ENCODE results near the gene WAC.

Gene WAC

DNA sequence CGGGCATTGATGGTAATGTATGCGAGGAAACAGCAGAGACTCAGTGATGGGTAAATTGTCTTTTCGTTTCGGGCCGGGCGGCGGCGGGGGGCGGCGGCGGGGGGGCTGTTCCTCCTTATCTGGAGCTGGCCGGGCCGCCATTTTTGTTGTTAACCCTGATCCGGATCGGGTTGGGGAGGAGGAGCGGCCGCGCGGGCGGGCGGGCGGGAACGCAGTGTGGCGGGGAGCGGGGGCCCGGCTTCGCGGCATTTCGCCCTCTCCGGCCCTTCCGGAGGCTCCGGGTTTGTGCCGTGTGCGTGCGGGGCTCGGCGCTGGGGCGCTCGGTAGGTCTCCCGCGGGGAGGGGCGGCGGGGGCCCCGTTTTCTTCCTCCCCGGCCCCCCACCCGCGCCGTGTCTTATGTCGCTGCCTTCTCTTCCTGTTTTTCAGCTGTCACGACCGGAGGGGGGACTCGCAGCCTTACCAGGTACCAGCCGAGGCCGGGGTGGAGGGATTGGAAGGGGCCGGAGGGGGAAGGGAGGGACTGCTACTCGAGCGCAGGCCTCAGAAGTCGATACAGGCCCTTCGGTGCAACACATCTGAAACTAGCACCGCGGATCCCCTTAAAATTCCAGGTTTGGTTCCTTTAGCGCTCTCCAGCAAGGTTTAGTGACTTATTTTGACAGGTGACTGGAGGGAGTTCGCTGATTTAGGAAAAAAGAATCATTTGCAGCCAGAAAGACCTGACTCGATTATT is 820 bp downstream of the WAC start:
- DNase-seq = peak; percentile 43

GRCh38 chr10:28535846-28536245 is 2.9 kb downstream of the WAC start:
- no peak for DNase-seq

DNA sequence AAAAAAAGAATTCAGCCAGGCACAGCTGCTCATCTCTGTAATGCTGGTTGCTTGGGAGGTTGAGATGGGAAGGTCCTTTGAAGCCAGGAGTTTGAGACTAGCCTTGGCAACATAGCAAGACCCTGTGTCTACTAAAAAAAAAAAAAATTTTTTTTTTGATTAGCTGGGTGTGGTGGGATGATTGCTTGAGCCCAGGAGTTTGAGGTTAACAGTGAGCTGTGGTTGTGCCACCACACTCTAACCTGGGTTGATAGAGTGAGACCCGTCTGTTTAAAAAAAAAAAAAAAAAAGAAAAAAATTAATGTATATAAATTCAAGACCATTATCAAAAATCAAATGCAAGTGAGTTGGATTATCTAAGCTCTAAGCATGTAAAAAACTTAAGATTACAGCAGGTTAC is 5.7 kb downstream of the WAC start:
- no peak for DNase-seq

- DNase-seq = no peak
Observed at GRCh38 chr10:28540145-28540544, 7.2 kb downstream of the WAC start.

GRCh38 chr10:28541717-28542365 is 8.9 kb downstream of the WAC start:
- DNase-seq = no peak

- no peak for DNase-seq
Observed at GRCh38 chr10:28542728-28543127, 9.8 kb downstream of the WAC start.

DNA sequence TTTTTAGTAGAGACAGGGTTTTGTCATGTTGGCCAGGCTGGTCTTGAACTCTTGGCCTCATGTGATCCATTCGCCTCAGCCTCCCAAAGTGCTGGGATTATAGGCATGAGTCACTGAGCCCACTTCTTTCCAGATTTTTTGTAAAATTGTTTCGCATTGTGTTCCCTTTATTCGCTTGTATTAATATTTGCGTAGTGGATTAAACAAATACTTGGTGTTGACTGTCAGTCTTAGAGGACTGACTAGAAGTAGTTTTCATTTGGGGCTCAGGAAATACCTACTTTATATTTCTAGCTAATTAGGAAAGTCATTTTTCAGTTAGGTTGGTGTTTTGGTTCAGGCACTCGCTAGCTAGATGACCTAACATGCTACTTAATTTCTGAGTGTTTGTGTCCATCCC is 11.1 kb downstream of the WAC start:
- DNase-seq = no peak

GRCh38 chr10:28545967-28546644 is 13.2 kb downstream of the WAC start:
- no peak for DNase-seq

GRCh38 chr10:28548781-28549498 is 16.0 kb downstream of the WAC start:
- no peak for DNase-seq

GRCh38 chr10:28551086-28551485 is 18.2 kb downstream of the WAC start:
- DNase-seq = no peak

- DNase-seq = no peak
Observed at GRCh38 chr10:28552775-28553174, 19.9 kb downstream of the WAC start.

GRCh38 chr10:28554009-28554408 is 21.1 kb downstream of the WAC start:
- DNase-seq = no peak

DNA sequence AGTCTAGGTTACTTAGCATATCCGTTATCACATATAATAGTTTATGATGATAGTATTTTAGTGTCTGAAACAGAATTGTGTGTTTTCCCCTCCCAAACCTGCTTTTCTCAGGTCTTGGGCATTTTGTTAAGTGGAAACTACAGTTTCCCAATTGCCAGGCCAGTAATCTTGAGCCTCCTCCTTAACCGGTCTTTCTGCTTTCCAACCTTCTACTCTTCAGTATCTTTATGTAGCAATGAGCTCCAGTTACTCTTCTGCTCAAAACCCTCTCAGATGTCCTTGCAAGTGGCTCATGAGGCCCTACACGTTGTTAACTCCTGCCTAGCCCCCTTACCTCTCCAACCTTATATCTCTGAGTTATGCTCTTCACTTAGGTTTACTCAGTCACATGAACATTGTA is 22.0 kb downstream of the WAC start:
- no peak for DNase-seq

DNA sequence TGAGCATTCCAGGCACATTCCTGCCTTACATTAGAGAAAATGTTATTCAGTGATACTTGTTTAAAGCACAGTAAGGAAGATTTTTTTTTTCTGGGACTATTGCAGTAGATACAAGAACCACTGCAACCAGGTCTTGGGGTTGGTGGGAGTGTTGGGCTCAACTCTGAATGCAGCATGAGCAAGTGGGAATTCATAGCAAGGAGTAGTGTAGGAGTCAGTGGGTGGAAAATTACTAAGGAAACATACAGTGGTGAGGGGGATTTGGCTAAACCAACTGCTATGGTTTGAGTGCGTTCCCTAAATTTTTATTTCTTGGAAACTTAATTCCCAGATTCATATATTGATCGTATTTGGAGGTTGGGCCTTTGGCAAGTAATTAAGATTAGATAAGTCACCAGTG is 22.4 kb downstream of the WAC start:
- DNase-seq = no peak

DNA sequence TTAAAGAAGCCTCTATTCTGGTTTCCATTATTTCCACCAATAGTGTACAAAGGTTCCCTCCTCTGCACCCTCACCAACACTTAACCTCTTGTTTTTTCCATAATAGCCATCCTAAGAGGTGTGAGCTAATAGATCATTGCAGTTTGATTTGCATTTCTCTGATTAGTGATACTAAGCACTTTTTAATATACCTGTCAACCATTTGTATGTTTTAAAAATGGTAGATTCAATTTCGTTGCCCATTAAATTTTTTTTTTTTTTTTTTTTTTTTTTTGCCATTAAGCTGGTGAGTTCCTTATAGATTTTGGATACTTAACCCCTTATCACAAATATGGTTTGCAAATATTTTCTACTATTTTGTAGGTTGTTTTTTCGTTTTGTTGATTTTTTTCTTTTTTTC is 23.2 kb downstream of the WAC start:
- no peak for DNase-seq

- no peak for DNase-seq
Observed at GRCh38 chr10:28558186-28558585, 25.3 kb downstream of the WAC start.

DNA sequence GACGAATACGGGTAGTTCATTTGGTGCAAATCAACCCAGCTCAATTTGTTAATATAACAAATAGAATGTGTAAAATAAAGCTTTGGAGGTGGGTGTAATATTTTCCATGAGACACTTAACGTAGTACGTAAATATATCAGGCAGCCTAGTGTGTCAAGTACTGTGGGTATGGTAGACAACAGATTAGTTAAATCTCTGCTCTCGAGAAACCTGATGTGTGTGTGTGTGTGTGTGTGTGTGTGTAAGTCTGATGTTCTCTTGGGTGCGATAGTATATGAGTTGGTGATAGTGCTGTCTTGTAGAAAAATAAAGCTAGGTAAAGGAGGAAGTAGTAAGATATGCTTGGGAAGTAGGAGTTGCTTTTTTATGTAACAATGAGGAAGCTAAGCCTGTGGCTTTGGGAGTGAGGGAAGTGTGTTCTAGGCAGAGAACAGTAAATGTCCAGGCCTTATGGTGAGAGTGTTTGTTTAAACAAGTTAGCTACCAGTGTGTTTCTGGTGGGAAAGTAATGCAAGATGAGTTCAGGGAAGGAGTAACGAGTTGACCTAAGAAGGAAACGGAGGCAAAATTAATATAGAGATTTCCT is 26.1 kb downstream of the WAC start:
- no peak for DNase-seq

GRCh38 chr10:28559618-28560017 is 26.7 kb downstream of the WAC start:
- peak; percentile 37 for DNase-seq

DNA sequence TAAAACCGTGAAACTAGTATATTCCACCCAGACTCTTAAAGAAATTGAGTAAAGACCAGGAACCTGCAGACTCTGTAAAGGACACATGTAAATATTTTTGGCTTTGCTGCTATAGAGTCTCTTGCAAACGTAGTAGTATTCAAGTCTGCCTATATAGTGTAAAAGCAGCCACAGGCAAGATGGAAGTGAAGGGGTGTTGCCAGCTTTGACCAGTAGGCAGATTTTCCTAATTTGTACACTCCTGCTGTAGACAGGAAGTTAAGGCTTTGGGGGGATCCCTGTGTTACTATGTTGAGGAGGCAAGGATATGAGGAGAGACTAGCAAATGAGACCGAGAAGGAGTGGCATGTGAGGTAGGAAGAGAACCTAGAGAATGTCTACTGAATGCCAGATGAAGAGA is 27.7 kb downstream of the WAC start:
- DNase-seq = no peak

DNA sequence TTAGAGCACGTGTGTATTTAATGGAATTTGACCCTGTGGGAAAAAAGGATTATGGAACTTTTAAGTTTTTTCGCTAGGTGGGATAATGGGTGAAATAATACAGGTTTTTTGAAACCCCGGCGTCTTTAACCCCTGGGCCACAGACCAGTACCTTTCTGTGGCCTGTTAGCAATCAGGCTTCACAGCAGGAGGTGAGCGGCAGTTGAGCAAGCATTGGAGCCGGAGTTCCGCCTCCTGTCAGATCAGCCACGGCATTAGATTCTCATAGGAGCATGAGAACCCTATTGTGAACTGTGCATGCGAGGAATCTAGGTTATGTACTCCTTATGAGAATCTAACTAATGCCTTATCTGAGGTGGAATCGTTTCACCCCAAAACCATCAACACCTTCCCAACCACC is 28.6 kb downstream of the WAC start:
- DNase-seq = no peak

- peak; percentile 75 for DNase-seq
Observed at GRCh38 chr10:28564905-28565304, 32.0 kb downstream of the WAC start.

- DNase-seq = no peak
Observed at GRCh38 chr10:28566458-28567015, 33.6 kb downstream of the WAC start.

All from fibroblast of upper back skin (primary cell).